HG02571 (cell line): ENCODE results near the gene IGFALS.

Experiments
- ATAC-seq: cut with Tn5 transposase; IDR thresholded peaks from one replicate; pipeline ENCODE4 v1.9.1; 2021; ENCODE audit warnings: mild to moderate bottlenecking, moderate library complexity; ENCODE audit not compliant: unreplicated experiment

IGFALS gene

GRCh38 chr16:1793578-1794220 is at the start of gene IGFALS:
Gene IGFALS, minus strand, starts transcription at chr16:1793705. Its CDS starts 53 bp downstream, at chr16:1793652.
- no peak for ATAC-seq

- ATAC-seq: no peak
Observed at GRCh38 chr16:1839554-1839953, 46.0 kb upstream of the IGFALS start.

GRCh38 chr16:1834096-1834495 is 40.6 kb upstream of the IGFALS start:
- ATAC-seq: no peak

- no peak for ATAC-seq
Observed at GRCh38 chr16:1832838-1833454, 39.4 kb upstream of the IGFALS start.

GRCh38 chr16:1831186-1832075 is 37.9 kb upstream of the IGFALS start:
- ATAC-seq: no peak

GRCh38 chr16:1830213-1830612 is 36.7 kb upstream of the IGFALS start:
- no peak for ATAC-seq

- ATAC-seq: no peak
Observed at GRCh38 chr16:1828645-1829410, 35.3 kb upstream of the IGFALS start.

GRCh38 chr16:1826691-1827573 is 33.4 kb upstream of the IGFALS start, which contains the start of the genes FAHD1 and HAGH:
Gene FAHD1, plus strand, starts transcription at chr16:1827206. Its CDS starts 33 bp downstream, at chr16:1827239.
Gene HAGH, minus strand, starts transcription at chr16:1826825. Its CDS starts 38 bp downstream, at chr16:1826787.
- peak; percentile 76 for ATAC-seq

GRCh38 chr16:1825864-1826690 is 32.6 kb upstream of the IGFALS start:
- peak; percentile 42 for ATAC-seq

- no peak for ATAC-seq
Observed at GRCh38 chr16:1825381-1825863, 31.9 kb upstream of the IGFALS start.

GRCh38 chr16:1823821-1824220 is 30.3 kb upstream of the IGFALS start:
- no peak for ATAC-seq

- ATAC-seq: no peak
Observed at GRCh38 chr16:1822801-1823200, 29.3 kb upstream of the IGFALS start.

- no peak for ATAC-seq
Observed at GRCh38 chr16:1821861-1822611, 28.5 kb upstream of the IGFALS start.

- no peak for ATAC-seq
Observed at GRCh38 chr16:1820946-1821290, 27.4 kb upstream of the IGFALS start.

GRCh38 chr16:1820096-1820945 is 26.8 kb upstream of the IGFALS start:
- ATAC-seq: no peak

GRCh38 chr16:1819611-1820010 is 26.1 kb upstream of the IGFALS start:
- ATAC-seq: no peak

- no peak for ATAC-seq
Observed at GRCh38 chr16:1818873-1819525, 25.5 kb upstream of the IGFALS start.
